SK-N-SH (cell line): ENCODE results near the gene RDX. TPM values are rescaled to one million over a fixed set of nuclear protein-coding genes. Genes with fewer than 3 reads are reported as not detected.

Experiments used
- CTCF ChIA-PET: fragments of 300-600, 350-600 bp; formaldehyde crosslinking; extraction: SDS; loops from one replicate; lab custom pipeline; 2021; lab: Yijun Ruan, JAX
- POLR2A ChIA-PET: fragments of 350-600 bp; sonication (Branson Sonifier 250); formaldehyde crosslinking; extraction: SDS; loops from one replicate; lab custom pipeline; 2020; ENCODE audit warnings: antibody characterized with exemption, inconsistent platforms; lab: Yijun Ruan, JAX
- DNase-seq: peaks from one replicate; pipeline ENCODE4 v3.0.0; 2012
- H2AFZ ChIP-seq: fragments of 200-600 bp; sonication (generic); 2 replicates; pipeline ENCODE4 v1.8.1; 2016; ENCODE audit warnings: antibody characterized with exemption, mild to moderate bottlenecking, low read depth
- H3F3A ChIP-seq: fragments of 200-600 bp; sonication (generic); replicated peaks from 2 replicates; pipeline ENCODE3; 2016; ENCODE audit warnings: antibody characterized with exemption, mild to moderate bottlenecking; ENCODE audit not compliant: insufficient read depth
- H3K27ac ChIP-seq, 2 experiments: fragments of 200-500 bp in 1 of 2; fragments of 200-600 bp in 1 of 2; sonication (Bioruptor generic) in 1 of 2; sonication (generic), shearing (Covaris generic) in 1 of 2; 2 replicates each; pipeline versions ENCODE4 v1.5.1 to v1.6.1; 2014 to 2016; ENCODE audit warnings: low read depth in 2 of 2, inconsistent platforms in 1 of 2, low read length in 1 of 2, mild to moderate bottlenecking in 1 of 2, mixed read lengths in 1 of 2
- H3K27me3 ChIP-seq: fragments of 200-600 bp; sonication (generic), shearing (Covaris generic); 2 replicates; pipeline ENCODE4 v1.6.1; 2016; ENCODE audit warnings: mixed run types; ENCODE audit not compliant: insufficient read depth
- H3K36me3 ChIP-seq, 2 experiments: fragments of 200-500 bp in 1 of 2; fragments of 200-600 bp in 1 of 2; sonication (Bioruptor generic) in 1 of 2; sonication (generic) in 1 of 2; replicated peaks in 1 of 2; 2 replicates each; pipeline versions ENCODE3 to v1.5.1; 2014 to 2016; ENCODE audit warnings: low read length in 1 of 2, mild to moderate bottlenecking in 1 of 2; ENCODE audit not compliant: insufficient read depth in 2 of 2, control insufficient read depth in 1 of 2
- H3K4me1 ChIP-seq, 2 experiments: fragments of 200-500 bp in 1 of 2; fragments of 200-600 bp in 1 of 2; sonication (Bioruptor generic) in 1 of 2; sonication (generic), shearing (Covaris generic) in 1 of 2; 2 replicates each; pipeline versions ENCODE4 v1.5.1 to v1.6.1; 2014 to 2016; ENCODE audit warnings: low read depth in 1 of 2, low read length in 1 of 2, mixed run types in 1 of 2; ENCODE audit not compliant: insufficient read depth in 2 of 2, control insufficient read depth in 1 of 2
- H3K4me2 ChIP-seq: fragments of 200-600 bp; sonication (generic), shearing (Covaris generic); 2 replicates; pipeline ENCODE4 v1.6.1; 2017; ENCODE audit warnings: mixed run types
- H3K4me3 ChIP-seq, 2 experiments: fragments of 200-500 bp in 1 of 2; fragments of 200-600 bp in 1 of 2; sonication (Bioruptor generic) in 1 of 2; sonication (generic), shearing (Covaris generic) in 1 of 2; 2 replicates each; pipeline versions ENCODE4 v1.5.1 to v1.8.1; 2014 to 2016; ENCODE audit warnings: low read depth in 2 of 2, inconsistent platforms in 1 of 2, low read length in 1 of 2, mild to moderate bottlenecking in 1 of 2, mixed read lengths in 1 of 2, moderate library complexity in 1 of 2
- H3K79me2 ChIP-seq: fragments of 200-600 bp; sonication (generic); 2 replicates; pipeline ENCODE4 v1.8.1; 2017; ENCODE audit warnings: mild to moderate bottlenecking; ENCODE audit not compliant: insufficient read depth
- H3K9ac ChIP-seq: fragments of 200-600 bp; sonication (generic); 2 replicates; pipeline ENCODE4 v1.6.1; 2017; ENCODE audit warnings: mixed run types
- H3K9me2 ChIP-seq: fragments of 200-600 bp; sonication (generic); 2 replicates; pipeline ENCODE4 v1.6.1; 2017; ENCODE audit warnings: mixed run types
- H3K9me3 ChIP-seq: fragments of 200-600 bp; sonication (generic); 2 replicates; pipeline ENCODE4 v1.6.1; 2017; ENCODE audit warnings: mixed run types, mild to moderate bottlenecking, moderate library complexity
- H4K20me1 ChIP-seq: fragments of 200-600 bp; sonication (generic); 2 replicates; pipeline ENCODE4 v1.6.1; 2017; ENCODE audit warnings: mild to moderate bottlenecking, mixed run types; ENCODE audit not compliant: insufficient read depth
- EP300 ChIP-seq, 2 experiments: IDR thresholded peaks; 2 replicates each; pipeline versions ENCODE4 v1.4.0 to v1.6.1; 2012; ENCODE audit warnings: borderline replicate concordance in 1 of 2, low read depth in 1 of 2, low read length in 1 of 2
- EZH2phosphoT487 ChIP-seq: fragments of 200-600 bp; sonication (generic); IDR thresholded peaks from 2 replicates; pipeline ENCODE4 v1.6.1; 2017; ENCODE audit warnings: low read depth, mixed run types, mild to moderate bottlenecking, antibody characterized with exemption, moderate library complexity, borderline replicate concordance
- GABPA ChIP-seq: IDR thresholded peaks from 2 replicates; pipeline ENCODE4 v1.4.0; 2012; ENCODE audit warnings: low read depth, mild to moderate bottlenecking
- IRF3 ChIP-seq: fragments of 150-350 bp; IDR thresholded peaks from 2 replicates; pipeline ENCODE4 v1.6.1; 2016; ENCODE audit warnings: mild to moderate bottlenecking, low read depth, low read length
- JUND ChIP-seq: IDR thresholded peaks from 2 replicates; pipeline ENCODE4 v1.4.0; 2012
- MAX ChIP-seq: IDR thresholded peaks from 2 replicates; pipeline ENCODE4 v1.4.0; 2012; ENCODE audit warnings: low read depth
- PBX3 ChIP-seq: IDR thresholded peaks from 2 replicates; pipeline ENCODE4; 2012
- POLR2AphosphoS5 ChIP-seq: IDR thresholded peaks from 2 replicates; pipeline ENCODE4 v1.6.1; 2012; ENCODE audit warnings: low read depth, low read length
- RCOR1 ChIP-seq: fragments of 150-350 bp; IDR thresholded peaks from 2 replicates; pipeline ENCODE4 v1.6.1; 2017; ENCODE audit warnings: antibody characterized with exemption, low read length
- REST ChIP-seq: IDR thresholded peaks from 2 replicates; pipeline ENCODE4 v1.6.1; 2012; ENCODE audit warnings: mild to moderate bottlenecking, low read depth, low read length, moderate library complexity
- SIN3A ChIP-seq: IDR thresholded peaks from 2 replicates; pipeline ENCODE4 v1.6.1; 2012; ENCODE audit warnings: low read depth, mild to moderate bottlenecking, low read length, moderate library complexity, borderline replicate concordance
- SMC3 ChIP-seq: IDR thresholded peaks from 2 replicates; pipeline ENCODE4 v1.6.1; 2012; ENCODE audit warnings: low read depth, low read length, improper control_type of control experiment
- TAF1 ChIP-seq: IDR thresholded peaks from 2 replicates; pipeline ENCODE4 v1.6.1; 2012; ENCODE audit warnings: low read depth, mild to moderate bottlenecking, low read length, moderate library complexity, borderline replicate concordance
- TCF12 ChIP-seq: IDR thresholded peaks from 2 replicates; pipeline ENCODE4 v1.4.0; 2012
- USF2 ChIP-seq: fragments of 150-350 bp; IDR thresholded peaks from 2 replicates; pipeline ENCODE4 v1.6.1; 2017; ENCODE audit warnings: antibody characterized with exemption, low read length, low read depth, borderline replicate concordance
- YY1 ChIP-seq: IDR thresholded peaks from 2 replicates; pipeline ENCODE4 v1.4.0; 2012; ENCODE audit warnings: low read depth, mild to moderate bottlenecking
- WGBS: methylation state at CpG from one replicate; pipeline ENCODE4 v1.1.6; 2017; ENCODE audit warnings: low lambda C conversion rate; 5-methylcytosine and 5-hydroxymethylcytosine counted together
- polyA plus RNA-seq, 3 experiments: library from polyadenylated mRNA; depleted of rRNA; stranded (reverse); fragments of >200 nt; gene quantifications; 2 replicates each; pipeline ENCODE4 v1.2.3, GENCODE V29; 2012

RDX gene
- polyA plus RNA-seq, 1 of the 3 experiments (the other 2 are of a cell fraction) = 29.4 TPM

- TF ChIP-seq REST (no peak), USF2 (no peak)
These were observed 117.3 kb downstream of the RDX start (continued) for GRCh38 chr11:110179064-110179463.

- Histone ChIP-seq H2AFZ (no peak overlapping the region), H3K9me2 (no peaks in the 10 kb centered on the region), H3K9ac (no peak overlapping the region), H3K79me2 (no peaks in the 10 kb centered on the region), H4K20me1 (no peaks in the 10 kb centered on the region), H3K9me3 (no peaks in the 10 kb centered on the region), H3K36me3 (no peaks in the 10 kb centered on the region), H3F3A (peaks cover 3% of the 10 kb centered on the region), H3K4me3 (no peak overlapping the region), H3K4me1 (peaks cover 0 to 23% of the 10 kb centered on the region in 2 experiments; a peak in 1 of 4 replicates), H3K27ac (no peak overlapping the region), H3K27me3 (no peaks in the 10 kb centered on the region), H3K4me2 (no peak overlapping the region)
- TF ChIP-seq SIN3A (no peak), TCF12 (no peak), SMC3 (no peak), JUND (no peak), USF2 (no peak), GABPA (no peak), EP300 (IDR thresholded peaks at IDR 0.05; ENCODE audit: borderline replicate concordance in 1 of 2, low read depth in 1 of 2, low read length in 1 of 2) (no peak), EZH2phosphoT487 (no peak), TAF1 (no peak), IRF3 (no peak), PBX3 (no peak), MAX (no peak), RCOR1 (no peak), POLR2AphosphoS5 (no peak), YY1 (no peak)
- no peak for DNase-seq
- ChIA-PET POLR2A (no interaction called here), CTCF (interaction anchor here (0.6 to 1.0 kb wide), 2 partner anchors 11 to 221 kb away, joined by 3 read pairs; no protein-coding TSS in a partner anchor)
- 91% methylated on average over 7 of the region's 7 CpGs for WGBS
These were observed 119.3 kb downstream of the RDX start for GRCh38 chr11:110177086-110177456.
